A549 treated with AZD9567 at 1 μM for 4 hours (cell line): Measurements from ENCODE around the gene PRODH. TPM values are rescaled to one million over a fixed set of nuclear protein-coding genes. Genes with fewer than 3 reads are reported as not detected.

Experiments
- total RNA-seq: library from RNA; stranded (reverse); fragments of 200-300 nt; extraction: Qiagen RNA extraction; gene quantifications from 5 replicates; pipeline ENCODE4 v1.2.3, GENCODE V29; 2022; ENCODE audit not compliant: insufficient read depth

PRODH gene
- 0.93 to 8.1 TPM (median 1.6 TPM) in 5 replicates for total RNA-seq

GRCh38 chr22:18935889-18936529 is at the start of gene PRODH:
PRODH (minus strand) TSS chr22:18936293; CDS start chr22:18936287, 6 bp downstream.

GRCh38 chr22:18905540-18906409 is 30.3 kb downstream of the PRODH start, which contains the start of gene DGCR6:
DGCR6 (plus strand) TSS chr22:18906320; CDS start chr22:18906375, 55 bp downstream.

Other genes starting within 250 kb of the PRODH start
- gene DGCR6, start 30.0 kb downstream of the PRODH start, total RNA-seq = 1.3 to 2.0 TPM (median 1.6 TPM) in 4 of 5 replicates, not detected in the other
- gene DGCR2, start 186.1 kb upstream of the PRODH start, total RNA-seq = 21.0 to 25.3 TPM (median 23.0 TPM) in 5 replicates
- gene TSSK2, start 195.0 kb upstream of the PRODH start, total RNA-seq = not detected in 5 replicates
- gene ESS2, start 208.4 kb upstream of the PRODH start, total RNA-seq = 13.5 to 16.4 TPM (median 13.9 TPM) in 5 replicates
- not detected in 5 replicates for gene GSC2, start 214.0 kb upstream of the PRODH start, total RNA-seq
- 55.8 to 65.7 TPM (median 60.0 TPM) in 5 replicates for gene SLC25A1, start 242.4 kb upstream of the PRODH start, total RNA-seq